K562 (cell line): ENCODE data around the gene ANKRD34B. TPM values are rescaled to one million over a fixed set of nuclear protein-coding genes. Genes with fewer than 3 reads are reported as not detected.

ENCODE experiments used
- ATAC-seq: fragments of 200-7000 bp; cut with Tn5 transposase; 3 replicates; pipeline ENCODE4 v1.9.1; 2020; ENCODE audit warnings: moderate library complexity
- BruUV-seq: library from RNA; stranded (reverse); fragments of 400-500 nt; replicated peaks from 2 replicates; lab custom pipeline; 2021; lab: Mats Ljungman, UMichigan
- CTCF ChIA-PET: fragments of 300-600 bp; formaldehyde crosslinking; extraction: SDS; loops from one replicate; lab custom pipeline; 2021; ENCODE audit warnings: low intra/inter-chr PET ratio; lab: Yijun Ruan, JAX
- POLR2A ChIA-PET: fragments of 300-600, 350-650 bp; sonication (Branson Sonifier 250); formaldehyde crosslinking; extraction: SDS; loops from one replicate; lab custom pipeline; 2021; ENCODE audit warnings: antibody characterized with exemption, inconsistent platforms; lab: Yijun Ruan, JAX
- DNase-seq, 4 experiments: peaks; one replicate each; pipeline versions ENCODE4 v3.0.0 to v3.0.0-alpha.2; 2011 to 2018; ENCODE audit warnings: low spot score in 3 of 4, mixed read lengths in 3 of 4; ENCODE audit errors: extremely low read depth in 1 of 4
- FAIRE-seq: peaks from 2 replicates; lab custom pipeline; 2011; peaks lifted over from hg19 to GRCh38; lab: Jason Lieb, UNC
- H2AFZ ChIP-seq: 2 replicates; pipeline ENCODE4 v1.6.0; 2011; ENCODE audit warnings: low read depth, low read length, control low read depth, inconsistent platforms
- H3K27ac ChIP-seq: fragments of 200-600 bp; 3 replicates; pipeline ENCODE4 v1.8.0; 2011; ENCODE audit warnings: low read depth, mild to moderate bottlenecking, control low read depth, inconsistent platforms, low read length, moderate library complexity, mixed read lengths; ENCODE audit errors: extremely low read depth
- H3K27me3 ChIP-seq, 2 experiments: fragments of 300-600 bp in 1 of 2; 2 replicates in 1 of 2; 3 replicates in 1 of 2; pipeline versions ENCODE4 v1.6.0 to v1.8.0; 2011; ENCODE audit warnings: inconsistent platforms in 2 of 2, low read length in 2 of 2, mild to moderate bottlenecking in 1 of 2, mixed read lengths in 1 of 2, moderate library complexity in 1 of 2; ENCODE audit not compliant: control insufficient read depth in 2 of 2, insufficient read depth in 2 of 2
- H3K36me3 ChIP-seq: fragments of 300-600 bp; 3 replicates; pipeline ENCODE4 v1.8.0; 2011; ENCODE audit warnings: mild to moderate bottlenecking, low read length, inconsistent platforms; ENCODE audit not compliant: control insufficient read depth, insufficient read depth
- H3K4me1 ChIP-seq, 2 experiments: fragments of 200-600 bp in 1 of 2; replicated peaks in 1 of 2; 2 replicates in 1 of 2; 3 replicates in 1 of 2; pipeline versions ENCODE4 v1.5.1 to v1.8.0; 2011; ENCODE audit warnings: inconsistent platforms in 2 of 2, low read length in 2 of 2, mild to moderate bottlenecking in 1 of 2, mixed read lengths in 1 of 2, moderate library complexity in 1 of 2; ENCODE audit not compliant: control insufficient read depth in 2 of 2, insufficient read depth in 2 of 2
- H3K4me2 ChIP-seq: 2 replicates; pipeline ENCODE4 v1.6.1; 2011; ENCODE audit warnings: low read length, control low read depth, inconsistent platforms, mixed read lengths; ENCODE audit not compliant: insufficient read depth
- H3K4me3 ChIP-seq: fragments of 200-600 bp; sonication (generic), shearing (Covaris generic); 2 replicates; pipeline ENCODE4 v1.5.1; 2016; ENCODE audit warnings: control low read depth, inconsistent platforms
- H3K79me2 ChIP-seq: fragments of 200-600 bp; 3 replicates; pipeline ENCODE4 v1.8.0; 2011; ENCODE audit warnings: low read length, inconsistent platforms; ENCODE audit not compliant: control insufficient read depth, insufficient read depth
- H3K9ac ChIP-seq, 2 experiments: 2 replicates each; pipeline versions ENCODE4 v1.6.0 to v1.6.1; 2011; ENCODE audit warnings: low read depth in 2 of 2, low read length in 2 of 2, control low read depth in 1 of 2, inconsistent platforms in 1 of 2, mild to moderate bottlenecking in 1 of 2, mixed read lengths in 1 of 2; ENCODE audit not compliant: insufficient read depth in 1 of 2
- H3K9me1 ChIP-seq: one replicate; pipeline ENCODE4 v1.6.0; 2011; ENCODE audit warnings: inconsistent platforms, mild to moderate bottlenecking, low read length, moderate library complexity; ENCODE audit not compliant: control insufficient read depth, insufficient read depth
- H3K9me3 ChIP-seq: replicated peaks from 2 replicates; pipeline ENCODE4 v1.5.1; 2011; ENCODE audit warnings: low read depth, low read length, inconsistent platforms; ENCODE audit not compliant: control insufficient read depth, insufficient read depth
- H4K20me1 ChIP-seq: replicated peaks from 2 replicates; pipeline ENCODE4 v1.6.1; 2011; ENCODE audit warnings: low read length, inconsistent platforms, mixed read lengths; ENCODE audit not compliant: control insufficient read depth, insufficient read depth
- CREB1 ChIP-seq, 2 experiments: sonication (generic) in 1 of 2; formaldehyde crosslinking in 1 of 2; IDR thresholded peaks; 2 replicates each; pipeline versions ENCODE4 v1.6.1 to v1.8.0; 2012 to 2022; ENCODE audit warnings: inconsistent platforms in 1 of 2, mild to moderate bottlenecking in 1 of 2, missing genetic modification reagents in 1 of 2, moderate library complexity in 1 of 2
- HNRNPH1 ChIP-seq: fragments of 200-400 bp; formaldehyde crosslinking; optimal IDR thresholded peaks from 2 replicates; pipeline ENCODE3; 2017; ENCODE audit warnings: low read depth, mild to moderate bottlenecking, low read length, moderate library complexity
- POLR3G ChIP-seq: IDR thresholded peaks from 2 replicates; pipeline ENCODE4 v1.6.1; 2011; ENCODE audit not compliant: insufficient read length, insufficient replicate concordance; ENCODE audit errors: extremely low read depth
- ZNF318 ChIP-seq, 2 experiments: fragments of 450-650 bp; IDR thresholded peaks; 2 replicates each; pipeline ENCODE4 v1.6.1; 2016; ENCODE audit warnings: mild to moderate bottlenecking in 2 of 2, borderline replicate concordance in 1 of 2, low read depth in 1 of 2, moderate library complexity in 1 of 2
- WGBS: fragments of 100-300 bp; shearing (Covaris generic); methylation state at CpG from one replicate; pipeline ENCODE4 v1.1.6; 2016; ENCODE audit warnings: low coverage, mixed read lengths; ENCODE audit not compliant: insufficient coverage; ENCODE audit errors: missing lambda C conversion rate; 5-methylcytosine and 5-hydroxymethylcytosine counted together
- in situ Hi-C: fragments of 300-500 bp; cut with MboI; formaldehyde crosslinking; loops from 4 replicates; pipeline ENCODE4 v1.15.0; 2018; ENCODE audit warnings: inconsistent platforms, mixed read lengths
- intact Hi-C: fragments of 100-400 bp; cut with micrococcal nuclease; formaldehyde crosslinking; loops from 2 replicates; pipeline ENCODE4 v1.14.2; 2022
- polyA plus RNA-seq, 8 experiments: library from polyadenylated mRNA; depleted of rRNA in 4 of 8; stranded (reverse) in 5 of 8; unstranded in 3 of 8; fragments of >200 nt; fragmentation: Nextera tagmentation in 2 of 8; fragmentation: Illumina TruSeq in 1 of 8; extraction: Ambion mirVana in 2 of 8; extraction: Trizol in 1 of 8; gene quantifications; 2 replicates each; pipeline versions ENCODE4 v1.2.1 to v1.2.3, GENCODE V29; 2011 to 2014; ENCODE audit warnings: inconsistent platforms in 1 of 8, missing spikeins in 1 of 8
- total RNA-seq, 7 experiments: library from RNA; depleted of rRNA in 6 of 7; stranded (reverse); fragments of >200 nt in 6 of 7; fragmentation: Illumina TruSeq in 2 of 7; extraction: Trizol in 2 of 7; gene quantifications; 2 replicates each; pipeline versions ENCODE4 v1.2.1 to v1.2.3, GENCODE V29; 2011 to 2021; ENCODE audit warnings: low replicate concordance in 1 of 7

The ANKRD34B gene
- total and polyA plus RNA-seq, 9 of the 15 experiments (the other 6 are each of a cell fraction or from before 2014, with no cell fraction given): not detected

GRCh38 chr5:80592105-80592504, 22.0 kb upstream of the ANKRD34B start:
- H2AFZ ChIP-seq: no peak overlapping the region
- intact Hi-C loops: no loop called here
- CTCF ChIA-PET: no interaction called here
- H3K4me2 ChIP-seq: no peak overlapping the region
- no peaks in the 10 kb centered on the region for H3K79me2 ChIP-seq
- H3K36me3 ChIP-seq: no peaks in the 10 kb centered on the region
- peaks cover 9 to 12% of the 10 kb centered on the region in 2 experiments; a peak in 4 of 5 replicates for H3K27me3 ChIP-seq
- no TSS peak for BruUV-seq
- TF ChIP-seq HNRNPH1 (no peak), POLR3G (no peak), CREB1 (IDR thresholded peaks at IDR 0.05) (no peak), CREB1 (CRISPR knock-in tag; IDR thresholded peaks at IDR 0.05) (no peak), ZNF318 (IDR thresholded peaks at IDR 0.05; ENCODE audit: borderline replicate concordance in 1 of 2, low read depth in 1 of 2) (no peak)
- TF ChIP-seq, all 486 proteins: peak for 0
- H3K4me1 ChIP-seq: no peaks in the 10 kb centered on the region; a peak in 1 of 5 replicates
- POLR2A ChIA-PET: interaction anchor here (1.1 kb wide), 1 partner anchor 37 kb away, joined by 3 read pairs; no protein-coding TSS in a partner anchor
- H3K9me1 ChIP-seq: no peaks in the 10 kb centered on the region
- FAIRE-seq: no peak
- no peak for DNase-seq
- no peak overlapping the region for H3K4me3 ChIP-seq
- no peak overlapping the region for H3K27ac ChIP-seq
- H3K9ac ChIP-seq: no peak overlapping the region
- no peaks in the 10 kb centered on the region for H3K9me3 ChIP-seq
- no peaks in the 10 kb centered on the region; the same call in 1 of the 2 replicates for H4K20me1 ChIP-seq
- in situ Hi-C loops: no loop called here
- no peak for ATAC-seq
- 0% methylated on average over 1 of the region's 1 CpG for WGBS
